Hepatocyte (in vitro differentiated cells): ENCODE results near the gene FMNL3.

Experiments used
- EZH2 ChIP-seq: fragments of 200-600 bp; sonication (generic); IDR thresholded peaks from 2 replicates; pipeline ENCODE4 v1.6.1; 2016; ENCODE audit warnings: antibody characterized with exemption, mild to moderate bottlenecking, borderline replicate concordance
- EZH2phosphoT487 ChIP-seq: fragments of 200-600 bp; sonication (generic); IDR thresholded peaks from one replicate; pipeline ENCODE4 v1.6.1; 2018; ENCODE audit warnings: antibody characterized with exemption, mild to moderate bottlenecking, low read depth, moderate library complexity; ENCODE audit not compliant: unreplicated experiment, severe bottlenecking
- TF ChIP-seq, protein P1 (sequence below): fragments of 200-600 bp; sonication (generic); IDR thresholded peaks from 2 replicates; pipeline ENCODE4 v1.5.1; 2016; ENCODE audit warnings: antibody characterized with exemption, mild to moderate bottlenecking; ENCODE audit not compliant: poor library complexity

DNA sequence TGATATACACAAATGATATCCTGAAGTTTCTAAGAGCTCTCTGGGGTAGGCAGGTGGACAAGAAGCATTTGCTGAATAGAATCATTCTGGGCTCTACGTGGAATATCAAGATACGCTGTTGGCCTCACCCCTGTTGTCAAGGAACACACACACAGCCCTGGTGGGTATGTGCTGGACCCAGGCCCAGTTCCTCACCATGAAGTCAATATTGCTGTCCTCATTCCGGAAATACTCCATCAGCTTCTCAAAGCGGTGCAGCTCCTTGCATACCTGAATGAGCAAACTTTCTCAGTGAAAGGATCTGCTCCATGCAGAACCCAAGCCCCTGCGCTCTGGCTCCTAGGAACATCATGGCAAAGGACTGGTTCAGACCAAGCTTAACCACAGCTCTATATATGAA is 52.5 kb downstream of the FMNL3 start:
- TF ChIP-seq, protein P1, sequence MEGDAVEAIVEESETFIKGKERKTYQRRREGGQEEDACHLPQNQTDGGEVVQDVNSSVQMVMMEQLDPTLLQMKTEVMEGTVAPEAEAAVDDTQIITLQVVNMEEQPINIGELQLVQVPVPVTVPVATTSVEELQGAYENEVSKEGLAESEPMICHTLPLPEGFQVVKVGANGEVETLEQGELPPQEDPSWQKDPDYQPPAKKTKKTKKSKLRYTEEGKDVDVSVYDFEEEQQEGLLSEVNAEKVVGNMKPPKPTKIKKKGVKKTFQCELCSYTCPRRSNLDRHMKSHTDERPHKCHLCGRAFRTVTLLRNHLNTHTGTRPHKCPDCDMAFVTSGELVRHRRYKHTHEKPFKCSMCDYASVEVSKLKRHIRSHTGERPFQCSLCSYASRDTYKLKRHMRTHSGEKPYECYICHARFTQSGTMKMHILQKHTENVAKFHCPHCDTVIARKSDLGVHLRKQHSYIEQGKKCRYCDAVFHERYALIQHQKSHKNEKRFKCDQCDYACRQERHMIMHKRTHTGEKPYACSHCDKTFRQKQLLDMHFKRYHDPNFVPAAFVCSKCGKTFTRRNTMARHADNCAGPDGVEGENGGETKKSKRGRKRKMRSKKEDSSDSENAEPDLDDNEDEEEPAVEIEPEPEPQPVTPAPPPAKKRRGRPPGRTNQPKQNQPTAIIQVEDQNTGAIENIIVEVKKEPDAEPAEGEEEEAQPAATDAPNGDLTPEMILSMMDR = no peak
- TF ChIP-seq EZH2 (no peak), EZH2phosphoT487 (no peak)
